ENCODE results near the gene NSUN2.

Gene NSUN2

GRCh38 chr5:6595405-6595804, 37.4 kb downstream of the NSUN2 start:
- Histone ChIP-seq H3K79me1 (replicated peaks; ENCODE audit: low read length, poor library complexity, severe bottlenecking) (peaks cover 7% of the 10 kb centered on the region), H3K27ac (ENCODE audit: low read length, poor library complexity, severe bottlenecking) (no peak overlapping the region), H3K14ac (ENCODE audit: low read length in 2 of 2) (no peak overlapping the region), H3K36me3 (ENCODE audit: control insufficient read depth in 1 of 2, insufficient read depth in 2 of 2, low read depth in 1 of 2, low read length in 2 of 2) (peaks cover 33 to 54% of the 10 kb centered on the region in 2 experiments), H2BK5ac (ENCODE audit: low read depth, low read length, poor library complexity, severe bottlenecking) (no peak overlapping the region), H3K27me3 (ENCODE audit: control insufficient read depth in 1 of 2, insufficient read depth in 1 of 2, low read length in 2 of 2) (no peaks in the 10 kb centered on the region), H3K4me3 (ENCODE audit: insufficient read depth in 1 of 2, low read depth in 1 of 2, low read length in 2 of 2) (no peak overlapping the region), H2BK15ac (ENCODE audit: low read depth, poor library complexity, severe bottlenecking) (no peak overlapping the region), H4K8ac (ENCODE audit: low read length) (no peak overlapping the region), H2BK120ac (ENCODE audit: low read depth, low read length) (no peak overlapping the region), H3K4me1 (ENCODE audit: control insufficient read depth, insufficient read depth, low read depth, low read length) (peaks cover 1% of the 10 kb centered on the region), H3K9ac (ENCODE audit: low read length) (no peak overlapping the region), H3K23ac (ENCODE audit: low read length in 2 of 2) (no peak overlapping the region), H3K4ac (ENCODE audit: low read depth in 1 of 2, low read length in 2 of 2) (no peak overlapping the region), H2AK5ac (ENCODE audit: low read length, severe bottlenecking) (no peak overlapping the region), H2AFZ (ENCODE audit: low read depth, low read length) (no peak overlapping the region), H3K4me2 (ENCODE audit: low read length, poor library complexity, severe bottlenecking) (no peak overlapping the region), H4K91ac (ENCODE audit: low read length) (no peak overlapping the region), H2BK12ac (ENCODE audit: low read length in 2 of 2) (no peak overlapping the region), H3K18ac (ENCODE audit: low read depth in 1 of 2, low read length in 2 of 2) (no peak overlapping the region), H3K9me3 (ENCODE audit: control insufficient read depth, low read length) (no peaks in the 10 kb centered on the region)
- 94% methylated on average over 2 of the region's 3 CpGs for WGBS
- no peak for DNase-seq

- no peak overlapping the region for H3K27ac ChIP-seq (ENCODE audit: low read length, poor library complexity, severe bottlenecking)
- no peak overlapping the region for H3K4ac ChIP-seq (ENCODE audit: low read depth in 1 of 2, low read length in 2 of 2)
- no peaks in the 10 kb centered on the region for H3K9me3 ChIP-seq (ENCODE audit: control insufficient read depth, low read length)
- H2AK5ac ChIP-seq (ENCODE audit: low read length, severe bottlenecking), result no peak overlapping the region
- no peak overlapping the region for H4K8ac ChIP-seq (ENCODE audit: low read length)
- no peaks in the 10 kb centered on the region for H3K27me3 ChIP-seq (ENCODE audit: control insufficient read depth in 1 of 2, insufficient read depth in 1 of 2, low read length in 2 of 2)
- H3K4me1 ChIP-seq (ENCODE audit: control insufficient read depth, insufficient read depth, low read depth, low read length), result peaks cover 1% of the 10 kb centered on the region
- H4K91ac ChIP-seq (ENCODE audit: low read length), result no peak overlapping the region
- H2BK5ac ChIP-seq (ENCODE audit: low read depth, low read length, poor library complexity, severe bottlenecking), result no peak overlapping the region
- H2BK15ac ChIP-seq (ENCODE audit: low read depth, poor library complexity, severe bottlenecking), result no peak overlapping the region
- peaks cover 26 to 40% of the 10 kb centered on the region in 2 experiments for H3K36me3 ChIP-seq (ENCODE audit: control insufficient read depth in 1 of 2, insufficient read depth in 2 of 2, low read depth in 1 of 2, low read length in 2 of 2)
- H3K4me2 ChIP-seq (ENCODE audit: low read length, poor library complexity, severe bottlenecking), result no peak overlapping the region
- H2AFZ ChIP-seq (ENCODE audit: low read depth, low read length), result no peak overlapping the region
- 96% methylated on average over 6 of the region's 6 CpGs for WGBS
- no peak overlapping the region for H2BK120ac ChIP-seq (ENCODE audit: low read depth, low read length)
- no peak overlapping the region for H3K18ac ChIP-seq (ENCODE audit: low read depth in 1 of 2, low read length in 2 of 2)
- H3K4me3 ChIP-seq (ENCODE audit: insufficient read depth in 1 of 2, low read depth in 1 of 2, low read length in 2 of 2), result no peak overlapping the region
- H2BK12ac ChIP-seq (ENCODE audit: low read length in 2 of 2), result no peak overlapping the region
- peaks cover 3% of the 10 kb centered on the region for H3K79me1 ChIP-seq (replicated peaks; ENCODE audit: low read length, poor library complexity, severe bottlenecking)
- H3K9ac ChIP-seq (ENCODE audit: low read length), result no peak overlapping the region
- no peak overlapping the region for H3K14ac ChIP-seq (ENCODE audit: low read length in 2 of 2)
- DNase-seq, result no peak
- no peak overlapping the region for H3K23ac ChIP-seq (ENCODE audit: low read length in 2 of 2)
Observed at GRCh38 chr5:6594066-6594465, 38.8 kb downstream of the NSUN2 start.

- no peak overlapping the region for H3K18ac ChIP-seq (ENCODE audit: low read depth in 1 of 2, low read length in 2 of 2)
- no peaks in the 10 kb centered on the region for H3K27me3 ChIP-seq (ENCODE audit: control insufficient read depth in 1 of 2, insufficient read depth in 1 of 2, low read length in 2 of 2)
- no peak overlapping the region for H3K9ac ChIP-seq (ENCODE audit: low read length)
- peaks cover 1% of the 10 kb centered on the region for H3K79me1 ChIP-seq (replicated peaks; ENCODE audit: low read length, poor library complexity, severe bottlenecking)
- H2BK12ac ChIP-seq (ENCODE audit: low read length in 2 of 2), result no peak overlapping the region
- H3K4me1 ChIP-seq (ENCODE audit: control insufficient read depth, insufficient read depth, low read depth, low read length), result peaks cover 1% of the 10 kb centered on the region
- no peak overlapping the region for H3K4me2 ChIP-seq (ENCODE audit: low read length, poor library complexity, severe bottlenecking)
- no peak overlapping the region for H3K27ac ChIP-seq (ENCODE audit: low read length, poor library complexity, severe bottlenecking)
- 91% methylated on average over 14 of the region's 14 CpGs for WGBS
- H3K36me3 ChIP-seq (ENCODE audit: control insufficient read depth in 1 of 2, insufficient read depth in 2 of 2, low read depth in 1 of 2, low read length in 2 of 2), result peaks cover 21 to 33% of the 10 kb centered on the region in 2 experiments
- H3K14ac ChIP-seq (ENCODE audit: low read length in 2 of 2), result no peak overlapping the region
- H4K8ac ChIP-seq (ENCODE audit: low read length), result no peak overlapping the region
- no peak overlapping the region for H2BK15ac ChIP-seq (ENCODE audit: low read depth, poor library complexity, severe bottlenecking)
- H2BK5ac ChIP-seq (ENCODE audit: low read depth, low read length, poor library complexity, severe bottlenecking), result no peak overlapping the region
- no peak overlapping the region for H3K23ac ChIP-seq (ENCODE audit: low read length in 2 of 2)
- no peak for DNase-seq
- H3K4me3 ChIP-seq (ENCODE audit: insufficient read depth in 1 of 2, low read depth in 1 of 2, low read length in 2 of 2), result no peak overlapping the region
- no peak overlapping the region for H3K4ac ChIP-seq (ENCODE audit: low read depth in 1 of 2, low read length in 2 of 2)
- no peaks in the 10 kb centered on the region for H3K9me3 ChIP-seq (ENCODE audit: control insufficient read depth, low read length)
- H2BK120ac ChIP-seq (ENCODE audit: low read depth, low read length), result no peak overlapping the region
- no peak overlapping the region for H4K91ac ChIP-seq (ENCODE audit: low read length)
- H2AK5ac ChIP-seq (ENCODE audit: low read length, severe bottlenecking), result no peak overlapping the region
- no peak overlapping the region for H2AFZ ChIP-seq (ENCODE audit: low read depth, low read length)
Observed at GRCh38 chr5:6593148-6594016, 39.5 kb downstream of the NSUN2 start.

GRCh38 chr5:6592601-6593000, 40.2 kb downstream of the NSUN2 start:
- no peak for DNase-seq
- Histone ChIP-seq H2BK12ac (ENCODE audit: low read length in 2 of 2) (no peak overlapping the region), H3K4ac (ENCODE audit: low read depth in 1 of 2, low read length in 2 of 2) (no peak overlapping the region), H3K79me1 (replicated peaks; ENCODE audit: low read length, poor library complexity, severe bottlenecking) (peaks cover 1% of the 10 kb centered on the region), H3K23ac (ENCODE audit: low read length in 2 of 2) (no peak overlapping the region), H4K91ac (ENCODE audit: low read length) (no peak overlapping the region), H3K9me3 (ENCODE audit: control insufficient read depth, low read length) (no peaks in the 10 kb centered on the region), H3K9ac (ENCODE audit: low read length) (no peak overlapping the region), H3K4me2 (ENCODE audit: low read length, poor library complexity, severe bottlenecking) (no peak overlapping the region), H4K8ac (ENCODE audit: low read length) (no peak overlapping the region), H3K27me3 (ENCODE audit: control insufficient read depth in 1 of 2, insufficient read depth in 1 of 2, low read length in 2 of 2) (no peaks in the 10 kb centered on the region), H2BK120ac (ENCODE audit: low read depth, low read length) (no peak overlapping the region), H2BK5ac (ENCODE audit: low read depth, low read length, poor library complexity, severe bottlenecking) (no peak overlapping the region), H3K4me3 (ENCODE audit: insufficient read depth in 1 of 2, low read depth in 1 of 2, low read length in 2 of 2) (no peak overlapping the region), H3K14ac (ENCODE audit: low read length in 2 of 2) (no peak overlapping the region), H2AFZ (ENCODE audit: low read depth, low read length) (no peak overlapping the region), H2AK5ac (ENCODE audit: low read length, severe bottlenecking) (no peak overlapping the region), H3K4me1 (ENCODE audit: control insufficient read depth, insufficient read depth, low read depth, low read length) (peaks cover 1% of the 10 kb centered on the region), H3K27ac (ENCODE audit: low read length, poor library complexity, severe bottlenecking) (no peak overlapping the region), H2BK15ac (ENCODE audit: low read depth, poor library complexity, severe bottlenecking) (no peak overlapping the region), H3K36me3 (ENCODE audit: control insufficient read depth in 1 of 2, insufficient read depth in 2 of 2, low read depth in 1 of 2, low read length in 2 of 2) (peaks cover 16 to 26% of the 10 kb centered on the region in 2 experiments), H3K18ac (ENCODE audit: low read depth in 1 of 2, low read length in 2 of 2) (no peak overlapping the region)
- WGBS, result 44% methylated on average over 1 of the region's 3 CpGs

Measured in mesenchymal stem cell (in vitro differentiated cells and primary cell).